GM12874 (cell line): ENCODE measurements around the gene LRRC2.

ENCODE experiments used
- CTCF ChIP-seq: IDR thresholded peaks from 2 replicates; pipeline ENCODE4 v1.5.1; 2011; ENCODE audit warnings: low read depth, mild to moderate bottlenecking, control low read depth, low read length, moderate library complexity; ENCODE audit not compliant: insufficient read depth

LRRC2 gene

DNA sequence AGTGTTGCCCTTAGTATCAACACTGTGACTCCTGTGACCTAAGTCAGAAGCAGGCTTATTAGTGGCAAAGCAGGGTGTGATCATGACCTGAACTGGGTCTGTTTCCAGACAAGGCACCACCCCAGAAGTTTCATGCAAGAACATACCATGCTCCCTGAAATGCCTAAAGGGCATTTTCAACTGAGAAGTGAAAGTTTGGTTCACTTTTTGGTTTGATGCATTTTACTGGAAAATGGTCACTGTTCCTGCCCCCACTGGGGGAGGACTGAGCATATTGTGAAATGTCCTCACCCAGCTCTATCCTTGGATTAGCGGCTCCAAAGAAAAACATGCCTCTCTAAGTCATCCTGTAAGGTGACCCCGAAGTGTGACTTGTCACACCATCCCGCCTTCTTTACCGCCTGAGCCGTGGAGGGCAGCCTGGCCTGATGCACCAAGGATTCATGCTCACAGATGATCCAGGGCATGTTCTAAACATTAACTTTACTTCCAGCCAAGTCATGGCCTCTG, 43.2 kb upstream of the LRRC2 start:
- no peak for TF ChIP-seq CTCF

DNA sequence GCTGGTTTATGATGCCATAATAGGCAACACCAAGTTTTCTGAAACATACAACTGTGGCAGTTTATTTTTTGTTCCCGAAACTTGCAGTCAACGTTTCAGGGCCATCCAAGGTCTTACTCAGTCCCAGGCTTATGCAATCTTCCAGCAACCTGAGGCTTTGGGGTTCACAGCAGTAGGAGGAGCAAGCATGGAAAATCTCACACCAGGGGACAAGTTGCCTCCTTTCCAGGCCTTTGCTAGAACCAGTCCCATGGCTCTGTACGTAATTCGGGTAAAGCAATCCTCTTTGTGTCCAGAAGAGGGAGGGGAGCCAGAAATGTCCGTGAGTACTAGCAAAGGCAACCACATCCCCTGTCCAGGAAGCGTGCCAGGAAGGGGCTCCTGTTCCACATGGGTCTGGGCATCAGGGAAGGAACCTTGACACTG, 41.5 kb upstream of the LRRC2 start:
- no peak for TF ChIP-seq CTCF

GRCh38 chr3:46604127-46604526, 38.0 kb upstream of the LRRC2 start:
- TF ChIP-seq CTCF, result no peak

DNA sequence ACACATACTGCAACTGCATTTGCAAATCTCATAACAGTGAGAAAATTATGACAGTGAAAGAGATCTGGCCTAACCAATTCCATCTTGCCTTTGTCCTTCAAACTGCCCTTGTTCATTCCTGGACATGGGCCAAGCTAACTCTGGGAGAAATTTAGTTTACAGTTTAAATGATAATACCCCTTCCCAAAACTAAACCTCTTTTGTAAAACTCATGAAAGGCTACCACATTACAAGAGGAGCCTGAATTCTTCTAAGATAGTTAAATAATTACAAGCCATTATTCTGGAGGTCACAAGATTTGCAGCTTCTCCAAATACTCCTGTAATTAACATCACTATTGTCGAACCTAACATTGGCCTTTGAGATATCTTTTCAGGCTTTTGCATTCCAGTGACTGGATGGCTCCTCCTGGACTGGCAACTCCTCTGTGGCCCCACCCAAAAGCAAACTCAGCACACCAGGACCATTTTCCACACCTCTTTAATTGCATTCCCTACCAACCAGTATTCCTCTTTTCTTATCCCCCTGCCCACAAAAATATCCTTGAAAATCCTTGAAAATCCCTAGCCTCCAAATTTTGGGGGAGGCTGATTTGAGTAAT, 37.4 kb upstream of the LRRC2 start:
- TF ChIP-seq CTCF, result no peak

GRCh38 chr3:46599590-46599989, 33.5 kb upstream of the LRRC2 start:
- no peak for TF ChIP-seq CTCF

- no peak for TF ChIP-seq CTCF
These were observed 29.8 kb upstream of the LRRC2 start for GRCh38 chr3:46595819-46596314.

- no peak for TF ChIP-seq CTCF
These were observed 28.6 kb upstream of the LRRC2 start for GRCh38 chr3:46594723-46595122.
